ENCODE results near the gene CNFN.

GRCh38 chr19:42360787-42361544, 29.1 kb downstream of the CNFN start:
- TF ChIP-seq POLR2A (IDR thresholded peaks at IDR 0.05) (no peak), CTCF (IDR thresholded peaks at IDR 0.05) (no peak), EP300 (IDR thresholded peaks at IDR 0.05; ENCODE audit: low read depth) (no peak), POLR2AphosphoS5 (IDR thresholded peaks at IDR 0.05) (no peak)

Data from transverse colon (tissue), 4 donors.